Loucy (cell line): ENCODE data around the gene DDAH2.

Experiments used
- H2AFZ ChIP-seq: fragments of 200-600 bp; sonication (generic); 2 replicates; pipeline ENCODE4 v1.6.0; 2016; ENCODE audit warnings: antibody characterized with exemption, mild to moderate bottlenecking, low read length, moderate library complexity
- H3F3A ChIP-seq: fragments of 200-600 bp; 2 replicates; pipeline ENCODE4 v1.6.0; 2016; ENCODE audit warnings: antibody characterized with exemption, low read depth, mild to moderate bottlenecking
- H3K27me3 ChIP-seq: fragments of 200-600 bp; sonication (generic); 2 replicates; pipeline ENCODE4 v1.6.1; 2014; ENCODE audit warnings: low read length, mild to moderate bottlenecking; ENCODE audit not compliant: insufficient read depth, poor library complexity, severe bottlenecking
- H3K36me3 ChIP-seq: fragments of 200-600 bp; sonication (generic); 2 replicates; pipeline ENCODE4 v1.6.1; 2016; ENCODE audit warnings: low read length; ENCODE audit not compliant: insufficient read depth
- H3K4me1 ChIP-seq: fragments of 200-600 bp; sonication (generic); 2 replicates; pipeline ENCODE4 v1.5.1; 2014; ENCODE audit warnings: low read length, mild to moderate bottlenecking; ENCODE audit not compliant: insufficient read depth, poor library complexity, severe bottlenecking
- H3K4me2 ChIP-seq: fragments of 200-600 bp; sonication (generic); 2 replicates; pipeline ENCODE4 v1.6.0; 2014; ENCODE audit warnings: antibody characterized with exemption, low read length, low read depth, mild to moderate bottlenecking; ENCODE audit not compliant: poor library complexity, severe bottlenecking
- H3K4me3 ChIP-seq: fragments of 200-600 bp; sonication (generic); 2 replicates; pipeline ENCODE4 v1.5.1; 2014; ENCODE audit warnings: low read length, mild to moderate bottlenecking, mixed read lengths; ENCODE audit not compliant: poor library complexity, severe bottlenecking
- H3K79me2 ChIP-seq: fragments of 200-600 bp; sonication (generic); 2 replicates; pipeline ENCODE4 v1.6.1; 2014; ENCODE audit warnings: low read length; ENCODE audit not compliant: insufficient read depth
- H3K9ac ChIP-seq: fragments of 200-600 bp; sonication (generic); 2 replicates; pipeline ENCODE4 v1.6.0; 2014; ENCODE audit warnings: mild to moderate bottlenecking, low read depth, low read length, moderate library complexity; ENCODE audit not compliant: poor library complexity, severe bottlenecking
- H3K9me2 ChIP-seq: fragments of 200-600 bp; sonication (generic); replicated peaks from 2 replicates; pipeline ENCODE4 v1.6.1; 2016; ENCODE audit warnings: low read depth, low read length, mixed read lengths
- H3K9me3 ChIP-seq: fragments of 200-600 bp; sonication (generic); 2 replicates; pipeline ENCODE4 v1.6.1; 2014; ENCODE audit warnings: mild to moderate bottlenecking, antibody characterized with exemption, low read length, low read depth; ENCODE audit not compliant: insufficient read depth
- H4K20me1 ChIP-seq: fragments of 200-600 bp; sonication (generic); 2 replicates; pipeline ENCODE4 v1.6.0; 2014; ENCODE audit warnings: antibody characterized with exemption, low read length, mild to moderate bottlenecking; ENCODE audit not compliant: insufficient read depth, poor library complexity, severe bottlenecking
- CTCF ChIP-seq: fragments of 200-600 bp; sonication (generic); conservative IDR thresholded peaks from 2 replicates; pipeline ENCODE4 v1.5.1; 2014; ENCODE audit warnings: mild to moderate bottlenecking, antibody characterized with exemption, low read length
- EZH2phosphoT487 ChIP-seq: fragments of 200-600 bp; IDR thresholded peaks from 2 replicates; pipeline ENCODE4 v1.6.1; 2018; ENCODE audit warnings: antibody characterized with exemption, mild to moderate bottlenecking, moderate library complexity, borderline replicate concordance

DDAH2 gene

GRCh38 chr6:31691078-31691463 lies 38.0 kb downstream of the DDAH2 start:
- no peak overlapping the region for H3K4me3 ChIP-seq
- no peaks in the 10 kb centered on the region for H3F3A ChIP-seq
- H4K20me1 ChIP-seq = no peaks in the 10 kb centered on the region
- H3K27me3 ChIP-seq = no peaks in the 10 kb centered on the region
- H3K4me1 ChIP-seq = no peaks in the 10 kb centered on the region
- H3K4me2 ChIP-seq = no peak overlapping the region
- H3K36me3 ChIP-seq = peaks cover 91% of the 10 kb centered on the region; the same call in 1 of the 2 replicates
- H3K9me3 ChIP-seq = no peaks in the 10 kb centered on the region
- H3K9me2 ChIP-seq = no peaks in the 10 kb centered on the region
- no peak overlapping the region for H3K9ac ChIP-seq
- no peaks in the 10 kb centered on the region for H3K79me2 ChIP-seq
- H2AFZ ChIP-seq = no peak overlapping the region
- no peak for TF ChIP-seq EZH2phosphoT487
- TF ChIP-seq CTCF = no peak

DNA sequence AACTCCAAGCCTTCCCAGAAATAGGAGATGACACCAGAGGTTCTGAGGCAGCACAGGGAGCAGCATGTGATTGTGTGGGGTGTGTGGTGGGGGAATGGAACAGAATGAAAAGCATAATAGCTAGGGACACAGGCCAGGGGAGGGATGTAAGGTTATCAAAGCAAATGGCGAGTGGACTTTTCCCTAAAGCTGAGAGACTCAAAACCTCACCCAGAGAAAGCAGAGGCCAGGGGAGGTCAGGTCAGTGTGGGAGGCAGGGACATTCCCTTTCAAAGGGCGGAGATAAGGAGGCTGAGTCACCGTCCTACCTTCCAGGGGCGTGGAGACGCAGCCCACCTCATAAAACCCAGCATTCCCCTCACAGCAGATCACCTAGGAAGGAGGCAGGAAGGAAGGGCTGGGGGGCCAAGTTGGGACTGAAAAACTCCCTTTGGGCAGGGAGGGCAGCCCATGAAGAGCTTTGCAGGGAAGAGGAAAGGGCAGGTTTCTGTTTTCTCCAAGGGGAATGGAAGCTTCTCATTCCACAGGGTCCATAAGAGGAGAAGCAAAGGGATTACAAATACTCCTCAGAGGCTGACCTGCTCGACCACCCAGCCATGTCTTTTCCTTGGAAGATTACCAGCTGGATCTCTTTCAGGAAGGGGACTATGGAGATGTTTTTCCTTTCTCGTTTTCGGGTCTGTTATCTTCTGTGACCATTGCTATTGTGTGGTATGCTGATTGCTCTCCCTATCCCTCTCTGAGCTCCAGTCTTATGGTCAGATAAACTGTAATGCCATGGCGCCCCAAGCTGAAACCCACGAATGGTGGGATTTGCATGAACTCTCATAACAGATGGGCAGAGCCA lies 38.6 kb downstream of the DDAH2 start:
- H3K27me3 ChIP-seq = no peaks in the 10 kb centered on the region
- H3K4me2 ChIP-seq = no peak overlapping the region
- no peak for TF ChIP-seq EZH2phosphoT487
- TF ChIP-seq CTCF = no peak
- no peaks in the 10 kb centered on the region for H3F3A ChIP-seq
- H4K20me1 ChIP-seq = no peaks in the 10 kb centered on the region
- no peaks in the 10 kb centered on the region for H3K4me1 ChIP-seq
- no peaks in the 10 kb centered on the region for H3K79me2 ChIP-seq
- H3K4me3 ChIP-seq = no peak overlapping the region
- H3K9ac ChIP-seq = no peak overlapping the region
- peaks cover 92% of the 10 kb centered on the region; the same call in 1 of the 2 replicates for H3K36me3 ChIP-seq
- H3K9me2 ChIP-seq = no peaks in the 10 kb centered on the region
- no peaks in the 10 kb centered on the region for H3K9me3 ChIP-seq
- no peak overlapping the region for H2AFZ ChIP-seq

DNA sequence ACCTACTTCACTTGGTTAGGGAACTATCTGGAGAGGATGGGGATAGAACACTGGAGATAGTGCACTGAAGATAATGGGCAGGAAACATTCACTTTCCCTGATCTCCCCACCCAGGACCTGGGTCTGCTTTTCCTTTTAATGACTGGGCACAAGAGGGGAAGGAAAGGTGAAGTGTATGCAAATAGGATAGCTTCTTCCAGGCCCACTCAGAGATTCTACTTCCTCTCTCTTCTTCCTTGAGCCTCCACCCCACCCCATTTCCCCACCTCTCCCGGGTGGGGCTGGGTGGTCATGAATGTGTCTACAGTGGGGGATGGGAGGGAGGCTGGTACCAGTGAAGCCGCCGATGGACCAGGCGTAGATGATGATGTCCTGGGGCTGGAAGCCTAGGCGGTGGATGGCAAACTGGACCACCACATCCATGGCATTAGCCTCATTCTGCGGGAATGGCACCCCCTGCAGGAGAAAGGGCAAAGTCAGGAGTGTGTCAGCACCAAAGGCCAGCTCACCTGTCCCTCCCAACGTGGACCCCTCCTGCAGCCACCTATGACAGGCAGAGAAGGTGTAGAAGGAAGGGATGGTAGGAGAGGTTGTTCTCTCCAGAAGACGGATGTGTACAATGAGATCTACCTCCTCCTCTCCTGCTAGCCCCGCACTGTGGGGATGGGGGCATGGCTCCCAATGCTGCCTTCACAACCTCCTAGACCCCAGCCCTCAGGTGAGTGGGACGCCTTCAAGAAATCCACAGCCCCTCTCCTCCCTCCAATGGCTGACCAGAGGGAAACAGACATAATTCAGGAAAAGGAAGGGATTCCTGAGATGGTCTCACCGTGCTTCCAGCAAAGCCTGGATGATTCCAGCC lies 39.6 kb downstream of the DDAH2 start:
- Histone ChIP-seq H3K9me2 (no peaks in the 10 kb centered on the region), H3K4me3 (no peak overlapping the region), H3K9ac (no peak overlapping the region), H2AFZ (no peak overlapping the region), H3K27me3 (no peaks in the 10 kb centered on the region), H3K9me3 (no peaks in the 10 kb centered on the region), H3F3A (no peaks in the 10 kb centered on the region), H4K20me1 (no peaks in the 10 kb centered on the region), H3K4me1 (no peaks in the 10 kb centered on the region), H3K79me2 (no peaks in the 10 kb centered on the region), H3K36me3 (peaks cover 83% of the 10 kb centered on the region; the same call in 1 of the 2 replicates), H3K4me2 (no peak overlapping the region)
- TF ChIP-seq CTCF (peak; percentile 69), EZH2phosphoT487 (no peak)
